Occipital lobe (tissue), 2 donors: ENCODE data around the gene SGK1. TPM values are rescaled to one million over a fixed set of nuclear protein-coding genes. Genes with fewer than 3 reads are reported as not detected.
"Not testable (repeated sequence)": the region's sequence is repeated elsewhere in the genome, so short reads cannot be mapped to it uniquely, and the experiment has no call there.

Experiments used
- DNase-seq: peaks from one replicate; lab custom pipeline; 2025; lab: John Stamatoyannopoulos, UW
- total RNA-seq: library from RNA; depleted of rRNA; stranded (reverse); fragments of >200 nt; gene quantifications from one replicate; pipeline ENCODE4 v1.2.3, GENCODE V29; 2014

Gene SGK1
- total RNA-seq, 1 donor from 2014 or later = 75.5 TPM

- no peak for DNase-seq
Observed at GRCh38 chr6:134229520-134229919, 88.4 kb downstream of the SGK1 start.

GRCh38 chr6:134223796-134224420, 94.0 kb downstream of the SGK1 start:
- no peak for DNase-seq

GRCh38 chr6:134221250-134221649, 96.7 kb downstream of the SGK1 start:
- DNase-seq = no peak

- DNase-seq = no peak
Observed at GRCh38 chr6:134217798-134218140, 100.1 kb downstream of the SGK1 start.

GRCh38 chr6:134217105-134217797, 100.7 kb downstream of the SGK1 start:
- no peak for DNase-seq

- no peak for DNase-seq
Observed at GRCh38 chr6:134216301-134217010, 101.5 kb downstream of the SGK1 start.

- DNase-seq = not testable (repeated sequence)
Observed at GRCh38 chr6:134213410-134213809, 104.5 kb downstream of the SGK1 start.

- DNase-seq = no peak
Observed at GRCh38 chr6:134211297-134211696, 106.6 kb downstream of the SGK1 start.

GRCh38 chr6:134207421-134207820, 110.5 kb downstream of the SGK1 start:
- no peak for DNase-seq

- no peak for DNase-seq
Observed at GRCh38 chr6:134205366-134205765, 112.5 kb downstream of the SGK1 start.

GRCh38 chr6:134204759-134205158, 113.2 kb downstream of the SGK1 start:
- not testable (repeated sequence) for DNase-seq

GRCh38 chr6:134204031-134204430, 113.9 kb downstream of the SGK1 start:
- DNase-seq = no peak

- DNase-seq = no peak
Observed at GRCh38 chr6:134201716-134202115, 116.2 kb downstream of the SGK1 start.

GRCh38 chr6:134199848-134200606, 117.9 kb downstream of the SGK1 start:
- no peak for DNase-seq

GRCh38 chr6:134198093-134198492, 119.8 kb downstream of the SGK1 start:
- DNase-seq = no peak

- DNase-seq = not testable (repeated sequence)
Observed at GRCh38 chr6:134197685-134198084, 120.2 kb downstream of the SGK1 start.

GRCh38 chr6:134196568-134197193, 121.2 kb downstream of the SGK1 start:
- DNase-seq = no peak

GRCh38 chr6:134195985-134196384, 121.9 kb downstream of the SGK1 start:
- no peak for DNase-seq

GRCh38 chr6:134195164-134195906, 122.6 kb downstream of the SGK1 start:
- DNase-seq = no peak
